PC-9 (cell line): ENCODE measurements around the gene TUBB2A. TPM values are rescaled to one million over a fixed set of nuclear protein-coding genes. Genes with fewer than 3 reads are reported as not detected.
A peak's percentile ranks its signal among the peaks of the same experiment; 100 is the strongest.
"Not testable (repeated sequence)": the region's sequence is repeated elsewhere in the genome, so short reads cannot be mapped to it uniquely, and the experiment has no call there.

ENCODE experiments used
- BruUV-seq: library from RNA; stranded (reverse); fragments of 400-500 nt; replicated peaks from 2 replicates; lab custom pipeline; 2021; lab: Mats Ljungman, UMichigan
- CTCF ChIA-PET: fragments of 300-600 bp; sonication (Branson Sonifier 250); formaldehyde crosslinking; loops from one replicate; lab custom pipeline; 2022; ENCODE audit warnings: antibody characterized with exemption; lab: Charles Lee
- POLR2A ChIA-PET: fragments of 300-600 bp; sonication (Branson Sonifier 250); formaldehyde crosslinking; loops from one replicate; lab custom pipeline; 2022; ENCODE audit warnings: antibody characterized with exemption; ENCODE audit not compliant: unreplicated experiment; lab: Charles Lee
- DNase-seq, 2 experiments: peaks; one replicate each; pipeline versions ENCODE4 v3.0.0 to v3.0.0-alpha.2; 2015 to 2022; ENCODE audit warnings: mixed read lengths in 1 of 2
- H2AFZ ChIP-seq: fragments of 200-600 bp; sonication (generic); 2 replicates; pipeline ENCODE4 v1.8.1; 2017; ENCODE audit warnings: antibody characterized with exemption
- H3F3A ChIP-seq: fragments of 200-600 bp; sonication (generic); 2 replicates; pipeline ENCODE4 v1.8.1; 2017; ENCODE audit warnings: antibody characterized with exemption, mild to moderate bottlenecking, low read depth; ENCODE audit not compliant: insufficient read depth
- H3K27ac ChIP-seq: fragments of 200-600 bp; sonication (generic); 2 replicates; pipeline ENCODE4 v1.6.1; 2016; ENCODE audit warnings: mixed run types
- H3K27me3 ChIP-seq: fragments of 200-600 bp; sonication (generic); 2 replicates; pipeline ENCODE4 v1.6.1; 2016; ENCODE audit warnings: low read depth, mixed run types; ENCODE audit not compliant: insufficient read depth
- H3K36me3 ChIP-seq: fragments of 200-600 bp; sonication (generic); 2 replicates; pipeline ENCODE4 v1.6.1; 2016; ENCODE audit warnings: low read depth, mixed run types
- H3K4me1 ChIP-seq: fragments of 200-600 bp; sonication (generic); replicated peaks from 2 replicates; pipeline ENCODE4 v1.6.1; 2016; ENCODE audit warnings: mixed run types; ENCODE audit not compliant: insufficient read depth
- H3K4me2 ChIP-seq: fragments of 200-600 bp; sonication (generic); 2 replicates; pipeline ENCODE4 v1.6.1; 2017; ENCODE audit warnings: mixed run types
- H3K4me3 ChIP-seq: fragments of 200-600 bp; sonication (generic); 2 replicates; pipeline ENCODE4 v1.6.1; 2016; ENCODE audit warnings: mixed run types
- H3K79me2 ChIP-seq: fragments of 200-600 bp; sonication (generic); 2 replicates; pipeline ENCODE4 v1.6.1; 2017; ENCODE audit warnings: low read depth, mixed run types
- H3K9me2 ChIP-seq: fragments of 200-600 bp; sonication (generic); 2 replicates; pipeline ENCODE4 v1.8.1; 2017; ENCODE audit warnings: mild to moderate bottlenecking; ENCODE audit not compliant: insufficient read depth
- H3K9me3 ChIP-seq: fragments of 200-600 bp; sonication (generic); 2 replicates; pipeline ENCODE4 v1.8.1; 2016; ENCODE audit warnings: low read depth; ENCODE audit not compliant: insufficient read depth
- H4K20me1 ChIP-seq: fragments of 200-600 bp; sonication (generic); 2 replicates; pipeline ENCODE4 v1.8.1; 2017; ENCODE audit not compliant: insufficient read depth
- EZH2 ChIP-seq: fragments of 200-600 bp; sonication (generic); IDR thresholded peaks from 2 replicates; pipeline ENCODE4 v1.8.0; 2017; ENCODE audit warnings: antibody characterized with exemption, low read depth
- intact Hi-C: fragments of 100-400 bp; cut with micrococcal nuclease; formaldehyde crosslinking; loops from one replicate; pipeline ENCODE4 v1.10.0; 2022; ENCODE audit not compliant: unreplicated experiment
- total RNA-seq: library from RNA; stranded (reverse); gene quantifications from 2 replicates; pipeline ENCODE4 v1.2.3, GENCODE V29; 2021
- TF ChIP-seq, protein P1 (sequence below): fragments of 200-600 bp; sonication (generic); conservative IDR thresholded peaks from 2 replicates; pipeline ENCODE4 v1.6.1; 2017; ENCODE audit warnings: mixed run types, antibody characterized with exemption, mild to moderate bottlenecking, moderate library complexity

Gene TUBB2A
- total RNA-seq, 1 experiment from 2014 or later: 17.0 TPM

DNA sequence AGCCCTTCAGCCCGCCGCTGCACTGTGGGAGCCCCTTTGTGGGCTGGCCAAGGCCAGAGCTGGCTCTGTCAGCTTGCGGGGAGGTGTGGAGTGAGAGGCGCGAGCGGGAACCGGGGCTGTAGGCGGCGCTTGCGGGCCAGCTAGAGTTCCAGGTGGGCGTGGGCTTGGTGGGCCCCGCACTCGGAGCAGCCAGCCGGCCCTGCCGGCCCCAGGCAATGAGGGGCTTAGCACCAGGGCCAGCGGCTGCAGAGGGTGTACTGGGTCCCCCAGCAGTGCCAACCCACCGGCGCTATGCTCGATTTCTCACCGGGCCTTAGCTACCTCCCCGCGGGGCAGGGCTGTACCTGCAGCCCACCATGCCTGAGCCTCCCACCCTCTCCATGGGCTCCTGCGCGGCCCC is 13.3 kb upstream of the TUBB2A start:
- POLR2A ChIA-PET, BruUV-seq: not testable (repeated sequence)

DNA sequence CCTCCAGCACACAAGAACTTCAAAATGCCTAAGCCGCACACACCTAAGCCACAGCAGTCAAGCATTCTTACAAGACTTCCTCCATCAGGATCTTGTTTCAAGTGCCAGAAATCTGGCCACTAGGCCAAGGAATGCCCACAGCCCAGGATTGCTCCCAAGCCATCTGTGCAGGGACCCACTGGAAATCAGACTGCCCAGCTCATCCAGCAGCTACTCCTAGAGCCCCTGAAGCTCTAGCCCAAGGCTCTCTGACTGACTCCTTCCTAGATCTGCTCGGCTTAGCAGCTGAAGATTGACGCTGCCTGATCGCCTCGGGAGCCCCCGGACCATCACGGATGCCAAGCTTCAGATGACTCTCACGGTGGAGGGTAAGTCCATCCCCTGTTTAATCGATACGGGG is 10.7 kb upstream of the TUBB2A start:
- H3K9me3 ChIP-seq, DNase-seq, H3K27ac ChIP-seq, H4K20me1 ChIP-seq, H3K36me3 ChIP-seq, H3K9me2 ChIP-seq, H2AFZ ChIP-seq, BruUV-seq, H3K4me3 ChIP-seq, H3K79me2 ChIP-seq, H3K4me2 ChIP-seq, intact Hi-C loops, CTCF ChIA-PET, POLR2A ChIA-PET, H3K27me3 ChIP-seq: not testable (repeated sequence)
- Histone ChIP-seq H3F3A (peaks cover 35% of the 10 kb centered on the region), H3K4me1 (peaks cover 41% of the 10 kb centered on the region)

More for the DNA sequence above, 13.3 kb upstream of the TUBB2A start:
- Histone ChIP-seq H3K4me1 (peaks cover 27% of the 10 kb centered on the region), H3F3A (peaks cover 23% of the 10 kb centered on the region)
- intact Hi-C loops, DNase-seq, H3K9me3 ChIP-seq, H3K27ac ChIP-seq, H3K4me2 ChIP-seq, H3K4me3 ChIP-seq, H3K36me3 ChIP-seq, CTCF ChIA-PET, H4K20me1 ChIP-seq, H3K9me2 ChIP-seq, H3K27me3 ChIP-seq, H3K79me2 ChIP-seq, H2AFZ ChIP-seq: not testable (repeated sequence)

DNA sequence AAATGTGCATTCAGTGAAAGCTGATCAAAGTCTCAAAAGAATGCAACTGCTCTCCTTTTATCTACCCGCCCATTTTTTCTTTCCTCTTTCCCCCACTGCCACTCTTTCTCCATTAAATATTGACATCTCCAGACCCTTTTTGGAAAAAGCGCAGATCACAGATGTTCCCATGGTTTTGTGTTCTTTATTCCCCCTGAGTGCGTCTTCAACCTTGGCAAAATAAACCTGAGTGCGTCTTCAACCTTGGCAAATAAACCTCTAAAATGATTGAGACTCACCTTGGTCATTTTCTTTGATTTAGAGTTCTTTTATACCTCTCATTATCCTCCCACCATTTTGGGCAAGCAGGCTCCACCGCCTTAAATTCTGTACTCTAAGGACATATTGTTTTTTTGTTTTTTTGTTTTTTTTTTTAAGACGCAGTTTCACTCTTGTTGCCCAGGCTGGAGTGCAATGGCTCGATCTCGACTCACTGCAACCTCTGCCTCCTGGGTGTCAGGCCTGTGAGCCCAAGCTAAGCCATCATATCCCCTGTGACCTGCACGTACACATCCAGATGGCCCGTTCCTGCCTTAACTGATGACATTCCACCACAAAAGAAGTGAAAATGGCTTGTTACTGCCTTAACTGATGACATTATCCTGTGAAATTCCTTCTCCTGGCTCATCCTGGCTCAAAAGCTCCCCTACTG is 9.3 kb upstream of the TUBB2A start:
- H3K27me3 ChIP-seq, BruUV-seq, H3K9me2 ChIP-seq, H3K36me3 ChIP-seq, intact Hi-C loops, H4K20me1 ChIP-seq, H3K79me2 ChIP-seq, H2AFZ ChIP-seq, H3K4me3 ChIP-seq, CTCF ChIA-PET, H3K9me3 ChIP-seq: not testable (repeated sequence)
- Histone ChIP-seq H3K4me2 (peak overlapping the region; percentile 74), H3K27ac (peak overlapping the region; percentile 88), H3F3A (peaks cover 45% of the 10 kb centered on the region), H3K4me1 (peaks cover 45% of the 10 kb centered on the region)
- POLR2A ChIA-PET: interaction anchor here (0.6 kb wide), 1 partner anchor 146 kb away, joined by 3 read pairs; no protein-coding TSS in a partner anchor
- DNase-seq: peak in 1 of 2 experiments; percentile 38

DNA sequence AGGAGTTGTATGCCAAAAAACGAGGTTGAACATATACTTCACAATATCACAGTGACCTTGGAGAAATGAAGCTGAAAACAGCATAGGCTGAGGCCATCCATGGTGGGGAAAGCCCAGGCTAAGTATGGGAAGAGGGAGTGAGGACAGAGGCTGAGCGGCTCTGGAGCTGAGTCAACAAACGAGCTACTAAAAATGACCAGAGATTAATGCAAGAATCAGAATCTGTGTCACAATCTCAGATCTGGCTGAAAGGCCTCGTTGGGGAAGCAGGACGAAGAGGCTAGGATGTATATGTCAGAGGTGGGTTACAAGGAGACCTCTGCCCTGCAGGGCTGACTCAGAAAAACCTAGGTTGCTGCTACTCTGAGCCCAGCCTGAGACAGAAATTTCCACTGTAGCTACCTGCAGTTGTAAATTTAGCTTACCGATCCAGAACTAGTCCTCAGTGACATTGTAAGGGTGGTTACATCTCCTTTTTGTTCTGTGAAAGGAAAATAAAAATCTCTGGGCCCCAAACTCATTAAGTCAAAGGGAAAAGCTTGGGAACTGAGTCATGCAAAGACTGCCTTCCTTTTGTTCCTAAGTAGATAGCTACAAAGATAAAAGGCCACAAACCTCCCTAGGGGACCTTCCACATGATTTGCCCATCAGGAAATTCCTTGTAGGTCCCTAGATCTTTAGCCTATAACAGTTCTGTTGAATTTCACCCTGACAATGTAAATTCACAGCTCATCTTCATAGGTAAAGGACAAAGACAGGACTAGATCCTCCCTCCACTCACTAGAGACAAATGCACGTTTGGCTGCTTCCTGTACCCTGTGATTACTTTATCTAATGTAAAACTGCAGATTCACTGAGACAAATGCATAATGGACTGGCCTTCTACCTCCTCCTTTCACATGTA is 8.5 kb upstream of the TUBB2A start:
- Histone ChIP-seq H3K36me3 (no peaks in the 10 kb centered on the region), H3K27ac (peak overlapping the region; percentile 88), H4K20me1 (no peaks in the 10 kb centered on the region), H3K9me3 (no peaks in the 10 kb centered on the region), H3K4me2 (peak overlapping the region; percentile 74), H3K4me1 (peaks cover 45% of the 10 kb centered on the region), H3F3A (peaks cover 53% of the 10 kb centered on the region), H3K79me2 (no peaks in the 10 kb centered on the region), H2AFZ (no peak overlapping the region), H3K27me3 (no peaks in the 10 kb centered on the region), H3K4me3 (peak overlapping the region; percentile 8; the same call in 1 of the 2 replicates), H3K9me2 (no peaks in the 10 kb centered on the region)
- peak in 1 of 2 experiments; percentile 85 for DNase-seq
- POLR2A ChIA-PET: interaction anchor here (0.5 to 0.6 kb wide), 5 partner anchors 40 to 527 kb away, joined by 3 to 5 read pairs (median 4); partner anchors contain the start of gene SERPINB6
- intact Hi-C loops: no loop called here
- no TSS peak for BruUV-seq
- CTCF ChIA-PET: interaction anchor here (0.7 kb wide), 1 partner anchor 9 kb away, joined by 5 read pairs; the partner anchor contains the start of gene TUBB2A
- TF ChIP-seq, protein P1, sequence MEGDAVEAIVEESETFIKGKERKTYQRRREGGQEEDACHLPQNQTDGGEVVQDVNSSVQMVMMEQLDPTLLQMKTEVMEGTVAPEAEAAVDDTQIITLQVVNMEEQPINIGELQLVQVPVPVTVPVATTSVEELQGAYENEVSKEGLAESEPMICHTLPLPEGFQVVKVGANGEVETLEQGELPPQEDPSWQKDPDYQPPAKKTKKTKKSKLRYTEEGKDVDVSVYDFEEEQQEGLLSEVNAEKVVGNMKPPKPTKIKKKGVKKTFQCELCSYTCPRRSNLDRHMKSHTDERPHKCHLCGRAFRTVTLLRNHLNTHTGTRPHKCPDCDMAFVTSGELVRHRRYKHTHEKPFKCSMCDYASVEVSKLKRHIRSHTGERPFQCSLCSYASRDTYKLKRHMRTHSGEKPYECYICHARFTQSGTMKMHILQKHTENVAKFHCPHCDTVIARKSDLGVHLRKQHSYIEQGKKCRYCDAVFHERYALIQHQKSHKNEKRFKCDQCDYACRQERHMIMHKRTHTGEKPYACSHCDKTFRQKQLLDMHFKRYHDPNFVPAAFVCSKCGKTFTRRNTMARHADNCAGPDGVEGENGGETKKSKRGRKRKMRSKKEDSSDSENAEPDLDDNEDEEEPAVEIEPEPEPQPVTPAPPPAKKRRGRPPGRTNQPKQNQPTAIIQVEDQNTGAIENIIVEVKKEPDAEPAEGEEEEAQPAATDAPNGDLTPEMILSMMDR: no peak
- TF ChIP-seq EZH2: no peak
